DOHH2 (cell line): ENCODE results near the gene COL4A1.

Experiments used
- H3F3A ChIP-seq: fragments of 200-600 bp; sonication (generic), shearing (Covaris generic); 2 replicates; pipeline ENCODE4 v1.6.0; 2016; ENCODE audit warnings: antibody characterized with exemption, mild to moderate bottlenecking; ENCODE audit not compliant: control insufficient read depth, insufficient read depth
- H3K27ac ChIP-seq: fragments of 200-600 bp; sonication (generic); 2 replicates; pipeline ENCODE4 v1.5.1; 2014; ENCODE audit warnings: low read depth, mild to moderate bottlenecking, low read length, moderate library complexity
- H3K27me3 ChIP-seq: fragments of 200-600 bp; sonication (generic); 2 replicates; pipeline ENCODE4 v1.6.1; 2014; ENCODE audit warnings: mild to moderate bottlenecking, low read length, mixed read lengths; ENCODE audit not compliant: control insufficient read depth
- H3K36me3 ChIP-seq: fragments of 200-600 bp; sonication (generic); 2 replicates; pipeline ENCODE4 v1.6.1; 2014; ENCODE audit warnings: mild to moderate bottlenecking, low read length, moderate library complexity, mixed read lengths; ENCODE audit not compliant: control insufficient read depth
- H3K4me1 ChIP-seq: fragments of 200-600 bp; sonication (generic); 2 replicates; pipeline ENCODE4 v1.6.1; 2014; ENCODE audit warnings: mild to moderate bottlenecking, low read length, mixed read lengths; ENCODE audit not compliant: control insufficient read depth
- H3K4me2 ChIP-seq: fragments of 200-600 bp; sonication (generic); 2 replicates; pipeline ENCODE4 v1.6.0; 2014; ENCODE audit warnings: mild to moderate bottlenecking, low read length, moderate library complexity
- H3K4me3 ChIP-seq: fragments of 200-600 bp; sonication (generic); 2 replicates; pipeline ENCODE4 v1.5.1; 2014; ENCODE audit warnings: mild to moderate bottlenecking, low read length, mixed read lengths
- H3K79me2 ChIP-seq: fragments of 200-600 bp; sonication (generic); 2 replicates; pipeline ENCODE4 v1.6.1; 2014; ENCODE audit warnings: mild to moderate bottlenecking, low read length, mixed read lengths; ENCODE audit not compliant: control insufficient read depth
- H3K9me2 ChIP-seq: fragments of 200-600 bp; sonication (generic); replicated peaks from 2 replicates; pipeline ENCODE4 v1.6.1; 2014; ENCODE audit warnings: mild to moderate bottlenecking, low read length, mixed read lengths; ENCODE audit not compliant: control insufficient read depth
- H3K9me3 ChIP-seq: fragments of 200-600 bp; sonication (generic); 2 replicates; pipeline ENCODE4 v1.6.1; 2014; ENCODE audit warnings: antibody characterized with exemption, low read length, mixed read lengths; ENCODE audit not compliant: control insufficient read depth, insufficient read depth
- H4K20me1 ChIP-seq: fragments of 200-600 bp; sonication (generic); 2 replicates; pipeline ENCODE4 v1.6.0; 2014; ENCODE audit warnings: low read depth, mild to moderate bottlenecking, antibody characterized with exemption, low read length, moderate library complexity; ENCODE audit not compliant: control insufficient read depth, insufficient read depth
- CTCF ChIP-seq: fragments of 200-600 bp; sonication (generic); IDR thresholded peaks from one replicate; pipeline ENCODE4 v1.5.1; 2014; ENCODE audit warnings: antibody characterized with exemption, mild to moderate bottlenecking, low read depth, low read length; ENCODE audit not compliant: poor library complexity, severe bottlenecking
- EZH2phosphoT487 ChIP-seq: fragments of 200-600 bp; sonication (generic); IDR thresholded peaks from 2 replicates; pipeline ENCODE4 v1.6.1; 2017; ENCODE audit warnings: borderline replicate concordance, mild to moderate bottlenecking, antibody characterized with exemption, low read length, moderate library complexity, mixed read lengths

COL4A1 gene

GRCh38 chr13:110304256-110304655 is 2.7 kb downstream of the COL4A1 start:
- H4K20me1 ChIP-seq, result no peaks in the 10 kb centered on the region
- no peak overlapping the region for H3K27ac ChIP-seq
- H3K4me2 ChIP-seq, result no peak overlapping the region
- H3K27me3 ChIP-seq, result 0 out of 2 replicates have a peak, but pooled peaks cover 5% of the 10 kb centered on the region
- H3K4me1 ChIP-seq, result no peaks in the 10 kb centered on the region
- no peak for TF ChIP-seq EZH2phosphoT487
- TF ChIP-seq CTCF, result no peak
- H3K9me2 ChIP-seq, result no peaks in the 10 kb centered on the region
- H3K79me2 ChIP-seq, result no peaks in the 10 kb centered on the region
- no peaks in the 10 kb centered on the region for H3K9me3 ChIP-seq
- H3K4me3 ChIP-seq, result no peak overlapping the region
- no peaks in the 10 kb centered on the region for H3F3A ChIP-seq
- H3K36me3 ChIP-seq, result no peaks in the 10 kb centered on the region

GRCh38 chr13:110303644-110304043 is 3.3 kb downstream of the COL4A1 start:
- H3K36me3 ChIP-seq, result no peaks in the 10 kb centered on the region
- no peak overlapping the region for H3K4me2 ChIP-seq
- no peak for TF ChIP-seq CTCF
- no peak for TF ChIP-seq EZH2phosphoT487
- no peaks in the 10 kb centered on the region for H3K9me3 ChIP-seq
- H3K27me3 ChIP-seq, result 0 out of 2 replicates have a peak, but pooled peaks cover 5% of the 10 kb centered on the region
- H3K27ac ChIP-seq, result no peak overlapping the region
- H3F3A ChIP-seq, result no peaks in the 10 kb centered on the region
- H3K4me1 ChIP-seq, result no peaks in the 10 kb centered on the region
- no peaks in the 10 kb centered on the region for H3K9me2 ChIP-seq
- no peaks in the 10 kb centered on the region for H3K79me2 ChIP-seq
- no peak overlapping the region for H3K4me3 ChIP-seq
- H4K20me1 ChIP-seq, result no peaks in the 10 kb centered on the region

GRCh38 chr13:110302997-110303396 is 4.0 kb downstream of the COL4A1 start:
- Histone ChIP-seq H3F3A (no peaks in the 10 kb centered on the region), H3K4me2 (no peak overlapping the region), H3K27ac (no peak overlapping the region), H4K20me1 (no peaks in the 10 kb centered on the region), H3K4me3 (no peak overlapping the region), H3K27me3 (0 out of 2 replicates have a peak, but pooled peaks cover 5% of the 10 kb centered on the region), H3K9me2 (no peaks in the 10 kb centered on the region), H3K9me3 (no peaks in the 10 kb centered on the region), H3K36me3 (no peaks in the 10 kb centered on the region), H3K4me1 (no peaks in the 10 kb centered on the region), H3K79me2 (no peaks in the 10 kb centered on the region)
- TF ChIP-seq EZH2phosphoT487 (no peak), CTCF (no peak)
